ENCODE measurements around the gene CREB3L2. TPM values are rescaled to one million over a fixed set of nuclear protein-coding genes. Genes with fewer than 3 reads are reported as not detected.
"Not testable (repeated sequence)": the region's sequence is repeated elsewhere in the genome, so short reads cannot be mapped to it uniquely, and the experiment has no call there.

Gene CREB3L2
- total and polyA plus RNA-seq, 2 donors = 3.4 to 6.6 TPM

DNA sequence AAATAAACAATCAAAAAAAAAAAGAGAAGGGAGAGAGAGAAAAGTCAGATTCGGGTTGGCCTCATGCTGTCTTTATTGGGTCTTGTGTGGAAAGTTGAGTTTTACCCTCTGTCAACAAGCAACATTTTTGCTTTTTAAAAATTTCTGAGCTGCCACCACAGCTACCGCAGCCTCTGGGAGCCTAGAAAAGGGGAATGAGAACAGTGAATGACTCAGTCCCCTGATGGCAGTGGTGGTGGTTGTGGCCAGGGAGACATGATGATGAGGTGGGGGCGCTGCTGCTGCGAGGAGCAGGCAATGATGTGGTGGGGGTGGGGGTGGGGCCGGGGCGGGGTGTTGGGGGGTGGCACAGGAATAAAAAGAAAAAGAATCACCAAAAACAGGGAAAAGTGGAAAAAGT, 20.0 kb upstream of the CREB3L2 start:
- no peak overlapping the region for H3K27ac ChIP-seq (ENCODE audit: low read depth in 1 of 2, low read length in 1 of 2)
- H3K36me3 ChIP-seq (ENCODE audit: control insufficient read depth in 2 of 2, insufficient read depth in 2 of 2, low read length in 1 of 2) = no peaks in the 10 kb centered on the region
- no peaks in the 10 kb centered on the region for H3K27me3 ChIP-seq (ENCODE audit: control insufficient read depth in 2 of 2, insufficient read depth in 1 of 2, low read length in 1 of 2)
- no peaks in the 10 kb centered on the region for H3K4me1 ChIP-seq (ENCODE audit: control insufficient read depth in 2 of 2, insufficient read depth in 2 of 2, low read length in 2 of 2)
- 96% methylated on average over 6 of the region's 6 CpGs for WGBS
- peaks cover 0 to 3% of the 10 kb centered on the region in 2 donors for H3K9me3 ChIP-seq (ENCODE audit: control insufficient read depth in 2 of 2, insufficient read depth in 1 of 2, low read length in 1 of 2)
- H3K4me3 ChIP-seq (ENCODE audit: low read length in 2 of 2) = no peak overlapping the region
- DNase-seq (ENCODE audit: low read depth in 6 of 9, low spot score in 9 of 9) = no peak

DNA sequence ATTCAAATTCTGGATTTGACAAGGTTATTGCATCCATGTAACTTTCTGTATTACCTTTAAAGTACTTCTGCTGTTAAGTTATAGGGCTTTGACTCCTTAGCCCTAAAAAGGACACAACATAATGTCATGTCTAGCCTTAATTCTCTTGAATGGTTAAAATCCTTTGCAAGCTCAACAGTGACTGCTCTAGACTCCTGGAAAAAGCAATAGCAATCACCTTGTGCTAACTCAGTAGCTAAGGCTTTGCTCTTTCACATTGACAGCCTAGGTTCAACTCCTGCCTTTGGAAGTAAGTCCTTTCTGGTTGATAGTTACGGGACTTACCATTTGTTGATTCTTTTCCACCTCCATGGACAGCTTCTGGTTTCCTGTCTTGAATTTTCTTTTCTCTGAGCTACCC, 16.1 kb upstream of the CREB3L2 start:
- H3K4me3 ChIP-seq (ENCODE audit: low read length in 2 of 2) = no peak overlapping the region
- DNase-seq (ENCODE audit: low read depth in 6 of 9, low spot score in 9 of 9) = no peak
- no peaks in the 10 kb centered on the region for H3K9me3 ChIP-seq (ENCODE audit: control insufficient read depth in 2 of 2, insufficient read depth in 1 of 2, low read length in 1 of 2)
- no peaks in the 10 kb centered on the region for H3K36me3 ChIP-seq (ENCODE audit: control insufficient read depth in 2 of 2, insufficient read depth in 2 of 2, low read length in 1 of 2)
- no peak overlapping the region for H3K27ac ChIP-seq (ENCODE audit: low read depth in 1 of 2, low read length in 1 of 2)
- H3K4me1 ChIP-seq (ENCODE audit: control insufficient read depth in 2 of 2, insufficient read depth in 2 of 2, low read length in 2 of 2) = no peaks in the 10 kb centered on the region
- WGBS = 98% methylated on average over 1 of the region's 1 CpG
- H3K27me3 ChIP-seq (ENCODE audit: control insufficient read depth in 2 of 2, insufficient read depth in 1 of 2, low read length in 1 of 2) = no peaks in the 10 kb centered on the region

DNA sequence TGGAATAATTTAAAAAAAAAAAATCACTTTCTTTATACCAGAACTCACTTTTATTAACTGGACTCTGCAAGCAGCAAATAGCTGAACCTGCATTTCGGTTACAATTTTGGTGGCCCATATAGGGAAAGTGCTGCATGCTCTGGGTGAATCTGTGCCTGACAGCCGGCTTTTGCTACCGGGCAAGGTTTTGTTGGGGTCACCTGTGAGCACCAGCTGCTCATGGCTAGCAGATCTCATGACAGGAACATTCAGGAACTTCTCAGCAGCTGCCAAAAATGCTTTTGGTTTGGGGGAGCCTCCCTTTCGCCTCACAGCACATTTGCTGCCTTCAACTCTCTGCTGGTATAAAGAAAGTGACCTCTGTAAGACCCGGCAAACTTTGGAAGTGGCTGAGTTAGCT, 13.2 kb upstream of the CREB3L2 start:
- H3K36me3 ChIP-seq (ENCODE audit: control insufficient read depth in 2 of 2, insufficient read depth in 2 of 2, low read length in 1 of 2) = no peaks in the 10 kb centered on the region
- WGBS = 96% methylated on average over 5 of the region's 5 CpGs
- H3K4me1 ChIP-seq (ENCODE audit: control insufficient read depth in 2 of 2, insufficient read depth in 2 of 2, low read length in 2 of 2) = no peaks in the 10 kb centered on the region
- no peak for DNase-seq (ENCODE audit: low read depth in 6 of 9, low spot score in 9 of 9)
- no peaks in the 10 kb centered on the region for H3K27me3 ChIP-seq (ENCODE audit: control insufficient read depth in 2 of 2, insufficient read depth in 1 of 2, low read length in 1 of 2)
- no peak overlapping the region for H3K4me3 ChIP-seq (ENCODE audit: low read length in 2 of 2)
- no peak overlapping the region for H3K27ac ChIP-seq (ENCODE audit: low read depth in 1 of 2, low read length in 1 of 2)
- H3K9me3 ChIP-seq (ENCODE audit: control insufficient read depth in 2 of 2, insufficient read depth in 1 of 2, low read length in 1 of 2) = no peaks in the 10 kb centered on the region

DNA sequence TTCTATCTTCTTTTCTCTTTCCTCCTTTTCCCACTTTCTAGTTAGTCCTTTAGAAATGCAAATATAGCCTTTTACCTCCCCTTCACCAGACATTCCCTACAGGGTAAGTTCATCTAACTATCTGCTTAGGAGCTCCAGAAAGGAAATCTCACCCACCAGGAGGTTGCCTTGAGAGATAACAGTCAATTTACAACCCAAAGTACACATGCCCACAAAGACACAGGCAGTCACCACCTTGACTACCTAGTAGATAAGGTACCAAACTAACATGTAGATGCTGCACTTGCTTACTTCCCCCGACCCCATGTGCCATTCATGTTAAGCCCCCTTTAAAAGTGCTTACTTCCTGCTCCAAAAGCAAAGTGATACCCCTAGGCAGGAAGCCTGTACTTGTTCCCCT, 12.8 kb upstream of the CREB3L2 start:
- Histone ChIP-seq H3K9me3 (ENCODE audit: control insufficient read depth in 2 of 2, insufficient read depth in 1 of 2, low read length in 1 of 2) (no peaks in the 10 kb centered on the region), H3K4me3 (ENCODE audit: low read length in 2 of 2) (no peak overlapping the region), H3K27ac (ENCODE audit: low read depth in 1 of 2, low read length in 1 of 2) (no peak overlapping the region), H3K27me3 (ENCODE audit: control insufficient read depth in 2 of 2, insufficient read depth in 1 of 2, low read length in 1 of 2) (no peaks in the 10 kb centered on the region), H3K36me3 (ENCODE audit: control insufficient read depth in 2 of 2, insufficient read depth in 2 of 2, low read length in 1 of 2) (no peaks in the 10 kb centered on the region), H3K4me1 (ENCODE audit: control insufficient read depth in 2 of 2, insufficient read depth in 2 of 2, low read length in 2 of 2) (no peaks in the 10 kb centered on the region)
- no peak for DNase-seq (ENCODE audit: low read depth in 6 of 9, low spot score in 9 of 9)
- WGBS = 92% methylated on average over 1 of the region's 1 CpG

DNA sequence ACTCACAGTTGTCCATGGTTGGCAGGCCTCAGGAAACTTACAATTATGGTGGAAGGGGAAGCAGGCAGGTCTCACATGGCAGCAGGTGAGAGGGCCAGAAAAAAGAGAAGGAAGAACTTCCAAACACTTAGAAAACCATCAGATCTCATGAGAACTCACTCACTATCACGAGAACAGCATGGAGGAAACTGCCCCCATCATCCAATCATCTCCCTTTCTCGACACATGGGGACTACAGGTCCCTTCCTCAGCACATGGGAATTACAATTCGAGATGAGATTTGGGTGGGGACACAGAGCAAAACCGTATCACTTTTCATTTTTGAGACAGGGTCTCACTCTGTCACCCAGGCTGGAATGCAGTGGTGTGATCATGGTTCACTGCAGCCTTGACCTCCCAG, 12.3 kb upstream of the CREB3L2 start:
- not testable (repeated sequence) for H3K4me1 ChIP-seq (ENCODE audit: control insufficient read depth in 2 of 2, insufficient read depth in 2 of 2, low read length in 2 of 2); H3K4me3 ChIP-seq (ENCODE audit: low read length in 2 of 2); H3K27ac ChIP-seq (ENCODE audit: low read depth in 1 of 2, low read length in 1 of 2); H3K9me3 ChIP-seq (ENCODE audit: control insufficient read depth in 2 of 2, insufficient read depth in 1 of 2, low read length in 1 of 2); H3K36me3 ChIP-seq (ENCODE audit: control insufficient read depth in 2 of 2, insufficient read depth in 2 of 2, low read length in 1 of 2); H3K27me3 ChIP-seq (ENCODE audit: control insufficient read depth in 2 of 2, insufficient read depth in 1 of 2, low read length in 1 of 2); DNase-seq (ENCODE audit: low read depth in 6 of 9, low spot score in 9 of 9)
- 94% methylated on average over 4 of the region's 4 CpGs for WGBS

DNA sequence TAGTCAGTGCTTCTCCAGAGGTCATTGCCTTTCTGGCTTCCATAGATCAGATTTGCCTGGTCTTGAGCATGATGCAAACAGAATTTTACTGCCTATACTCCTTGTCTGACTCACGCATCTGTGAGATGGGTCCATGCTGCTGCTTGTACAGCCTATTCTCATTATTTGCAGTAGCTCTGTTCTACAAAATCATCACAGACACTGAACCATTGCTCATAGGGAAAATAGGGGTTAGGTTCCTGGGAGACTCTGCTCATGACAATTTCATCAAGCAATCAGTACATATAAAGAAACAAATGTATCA, 7.4 kb upstream of the CREB3L2 start:
- no peaks in the 10 kb centered on the region for H3K27me3 ChIP-seq (ENCODE audit: control insufficient read depth in 2 of 2, insufficient read depth in 1 of 2, low read length in 1 of 2)
- no peaks in the 10 kb centered on the region for H3K9me3 ChIP-seq (ENCODE audit: control insufficient read depth in 2 of 2, insufficient read depth in 1 of 2, low read length in 1 of 2)
- no peak for DNase-seq (ENCODE audit: low read depth in 6 of 9, low spot score in 9 of 9)
- 100% methylated on average over 1 of the region's 1 CpG for WGBS
- H3K36me3 ChIP-seq (ENCODE audit: control insufficient read depth in 2 of 2, insufficient read depth in 2 of 2, low read length in 1 of 2) = no peaks in the 10 kb centered on the region
- H3K4me3 ChIP-seq (ENCODE audit: low read length in 2 of 2) = no peak overlapping the region
- H3K4me1 ChIP-seq (ENCODE audit: control insufficient read depth in 2 of 2, insufficient read depth in 2 of 2, low read length in 2 of 2) = peaks cover 0 to 3% of the 10 kb centered on the region in 2 donors
- H3K27ac ChIP-seq (ENCODE audit: low read depth in 1 of 2, low read length in 1 of 2) = no peak overlapping the region

DNA sequence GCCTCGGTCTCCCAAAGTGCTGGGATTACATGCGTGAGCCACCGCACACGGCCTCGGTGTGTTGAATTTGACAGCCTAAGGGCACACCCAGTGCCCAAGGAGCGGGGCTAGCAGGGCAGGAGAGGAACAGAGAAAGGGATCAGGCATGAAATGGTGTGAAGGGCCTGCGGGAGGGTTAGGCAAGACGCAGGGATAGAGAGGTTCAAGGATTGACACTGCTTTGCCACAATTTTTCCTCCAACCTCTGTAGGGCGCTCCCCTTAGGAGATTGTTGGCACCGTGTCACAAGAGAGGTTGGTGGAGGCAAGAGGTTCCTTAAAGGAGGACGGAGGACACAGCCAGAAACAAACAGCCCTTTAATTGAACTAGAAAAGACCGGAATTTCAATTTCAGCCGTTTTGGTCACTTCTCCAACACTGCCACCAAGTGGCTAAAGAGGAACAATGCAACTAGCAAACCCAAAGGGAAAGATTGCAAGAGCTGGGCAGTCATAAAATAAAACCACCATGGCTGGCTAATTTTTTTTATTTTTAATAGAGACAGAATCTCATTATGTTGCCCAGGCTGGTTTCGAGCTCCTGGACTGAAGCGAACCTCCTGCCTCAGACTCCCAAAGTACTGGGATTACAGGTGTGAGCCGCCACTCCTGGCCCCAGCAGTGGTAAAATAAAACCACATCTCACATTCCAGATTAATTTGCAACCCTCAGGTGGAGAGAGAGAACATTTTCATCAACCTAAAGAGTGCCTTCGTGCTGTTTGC, 6.9 kb upstream of the CREB3L2 start:
- no peaks in the 10 kb centered on the region for H3K9me3 ChIP-seq (ENCODE audit: control insufficient read depth in 2 of 2, insufficient read depth in 1 of 2, low read length in 1 of 2)
- no peaks in the 10 kb centered on the region for H3K36me3 ChIP-seq (ENCODE audit: control insufficient read depth in 2 of 2, insufficient read depth in 2 of 2, low read length in 1 of 2)
- peaks cover 0 to 3% of the 10 kb centered on the region in 2 donors for H3K4me1 ChIP-seq (ENCODE audit: control insufficient read depth in 2 of 2, insufficient read depth in 2 of 2, low read length in 2 of 2)
- no peak overlapping the region for H3K4me3 ChIP-seq (ENCODE audit: low read length in 2 of 2)
- no peaks in the 10 kb centered on the region for H3K27me3 ChIP-seq (ENCODE audit: control insufficient read depth in 2 of 2, insufficient read depth in 1 of 2, low read length in 1 of 2)
- WGBS = 56% methylated on average over 17 of the region's 17 CpGs
- no peak overlapping the region for H3K27ac ChIP-seq (ENCODE audit: low read depth in 1 of 2, low read length in 1 of 2)
- peak in 5 of 9 donors; percentile 29 to 68 (median 46) for DNase-seq (ENCODE audit: low read depth in 6 of 9, low spot score in 9 of 9)

DNA sequence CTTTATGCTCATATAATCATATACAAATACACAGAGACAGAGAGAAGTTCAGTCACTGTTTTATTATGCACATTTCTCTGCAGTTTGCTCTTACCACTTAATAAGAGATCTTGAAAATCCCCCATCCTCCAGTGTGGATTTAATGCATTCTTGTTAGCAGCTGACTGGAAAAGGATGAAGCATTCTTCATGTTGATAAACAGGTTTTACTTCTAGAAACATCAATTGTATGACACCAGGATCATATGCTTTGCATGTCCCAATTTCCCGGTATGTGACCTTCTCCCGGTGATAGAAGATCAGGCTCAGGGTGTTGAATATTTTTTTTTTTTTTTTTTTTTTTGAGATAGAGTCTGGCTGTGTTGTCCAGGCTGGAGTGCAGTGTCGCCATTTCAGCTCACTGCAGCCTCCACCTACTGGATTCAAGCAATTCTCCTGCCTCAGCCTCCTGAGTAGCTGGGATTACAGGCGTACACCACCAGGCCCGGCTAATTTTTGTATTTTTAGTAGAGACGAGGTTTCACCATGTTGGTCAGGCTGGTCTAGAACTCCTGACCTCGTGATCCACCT, 6.2 kb upstream of the CREB3L2 start:
- no peak for DNase-seq (ENCODE audit: low read depth in 6 of 9, low spot score in 9 of 9)
- WGBS = 97% methylated on average over 7 of the region's 7 CpGs
- no peak overlapping the region for H3K27ac ChIP-seq (ENCODE audit: low read depth in 1 of 2, low read length in 1 of 2)

DNA sequence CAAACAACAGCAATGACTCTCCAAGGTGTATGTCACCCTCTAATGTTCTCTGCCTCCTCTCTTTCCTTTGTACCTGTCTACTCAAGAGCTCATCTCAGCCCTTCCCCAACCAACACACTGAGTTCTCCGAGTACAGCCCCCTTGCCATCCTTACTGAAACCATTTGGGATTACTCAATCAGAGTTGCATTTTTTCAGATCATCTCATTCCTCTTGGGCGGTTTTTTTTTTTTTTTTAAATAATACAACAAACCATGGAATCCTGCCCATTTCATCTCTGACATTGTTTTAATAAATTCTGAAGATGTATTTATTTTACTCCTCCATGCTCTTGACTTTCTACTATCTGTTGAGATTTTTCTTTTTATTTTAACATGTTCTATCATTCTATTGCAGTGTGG, 4.2 kb upstream of the CREB3L2 start:
- no peak overlapping the region for H3K4me3 ChIP-seq (ENCODE audit: low read length in 2 of 2)
- no peak for DNase-seq (ENCODE audit: low read depth in 6 of 9, low spot score in 9 of 9)
- no peak overlapping the region for H3K27ac ChIP-seq (ENCODE audit: low read depth in 1 of 2, low read length in 1 of 2)
- WGBS = 97% methylated on average over 2 of the region's 2 CpGs
- H3K4me1 ChIP-seq (ENCODE audit: control insufficient read depth in 2 of 2, insufficient read depth in 2 of 2, low read length in 2 of 2) = peaks cover 0 to 8% of the 10 kb centered on the region in 2 donors
- H3K36me3 ChIP-seq (ENCODE audit: control insufficient read depth in 2 of 2, insufficient read depth in 2 of 2, low read length in 1 of 2) = no peaks in the 10 kb centered on the region
- H3K9me3 ChIP-seq (ENCODE audit: control insufficient read depth in 2 of 2, insufficient read depth in 1 of 2, low read length in 1 of 2) = no peaks in the 10 kb centered on the region
- H3K27me3 ChIP-seq (ENCODE audit: control insufficient read depth in 2 of 2, insufficient read depth in 1 of 2, low read length in 1 of 2) = no peaks in the 10 kb centered on the region

More for the DNA sequence above, 6.2 kb upstream of the CREB3L2 start:
- Histone ChIP-seq H3K4me1 (ENCODE audit: control insufficient read depth in 2 of 2, insufficient read depth in 2 of 2, low read length in 2 of 2) (peaks cover 0 to 3% of the 10 kb centered on the region in 2 donors), H3K27me3 (ENCODE audit: control insufficient read depth in 2 of 2, insufficient read depth in 1 of 2, low read length in 1 of 2) (no peaks in the 10 kb centered on the region), H3K9me3 (ENCODE audit: control insufficient read depth in 2 of 2, insufficient read depth in 1 of 2, low read length in 1 of 2) (no peaks in the 10 kb centered on the region), H3K36me3 (ENCODE audit: control insufficient read depth in 2 of 2, insufficient read depth in 2 of 2, low read length in 1 of 2) (no peaks in the 10 kb centered on the region), H3K4me3 (ENCODE audit: low read length in 2 of 2) (no peak overlapping the region)

Measured in thymus (tissue), 11 donors.